Measurements from ENCODE around the gene SPART.
"Not testable (repeated sequence)": the region's sequence is repeated elsewhere in the genome, so short reads cannot be mapped to it uniquely, and the experiment has no call there.

Gene SPART

GRCh38 chr13:36313047-36313969 is 32.9 kb downstream of the SPART start:
- H3K27ac ChIP-seq (ENCODE audit: low read depth, low read length): no peak overlapping the region
- no peaks in the 10 kb centered on the region for H3K36me3 ChIP-seq (ENCODE audit: low read length)
- H3K9me3 ChIP-seq (ENCODE audit: insufficient read depth, low read length): no peaks in the 10 kb centered on the region
- H3K27me3 ChIP-seq (ENCODE audit: low read length): no peaks in the 10 kb centered on the region
- no peaks in the 10 kb centered on the region for H3K79me2 ChIP-seq (ENCODE audit: insufficient read depth, low read length)
- no peak overlapping the region for H3K4me3 ChIP-seq (ENCODE audit: insufficient read depth, low read length, poor library complexity, severe bottlenecking)
- H3K4me2 ChIP-seq (ENCODE audit: low read depth, low read length, poor library complexity, severe bottlenecking): no peak overlapping the region
- H3K9ac ChIP-seq (ENCODE audit: low read length): no peak overlapping the region
- TF ChIP-seq CTCF (IDR thresholded peaks at IDR 0.05; ENCODE audit: insufficient read depth, low read length, poor library complexity, severe bottlenecking) (no peak), EZH2phosphoT487 (conservative IDR thresholded peaks at IDR 0.05; ENCODE audit: low read length) (no peak)
- H3K9me2 ChIP-seq (replicated peaks; ENCODE audit: insufficient read depth, low read length): no peaks in the 10 kb centered on the region
- no peak overlapping the region for H2AFZ ChIP-seq (ENCODE audit: low read depth, low read length, severe bottlenecking)
- no peaks in the 10 kb centered on the region for H3F3A ChIP-seq (ENCODE audit: insufficient read depth)
- H4K20me1 ChIP-seq (ENCODE audit: low read depth, low read length): no peaks in the 10 kb centered on the region

- H3K9me3 ChIP-seq (ENCODE audit: insufficient read depth, low read length): no peaks in the 10 kb centered on the region
- H4K20me1 ChIP-seq (ENCODE audit: low read depth, low read length): no peaks in the 10 kb centered on the region
- no peaks in the 10 kb centered on the region for H3F3A ChIP-seq (ENCODE audit: insufficient read depth)
- H3K27me3 ChIP-seq (ENCODE audit: low read length): no peaks in the 10 kb centered on the region
- no peak overlapping the region for H2AFZ ChIP-seq (ENCODE audit: low read depth, low read length, severe bottlenecking)
- TF ChIP-seq CTCF (IDR thresholded peaks at IDR 0.05; ENCODE audit: insufficient read depth, low read length, poor library complexity, severe bottlenecking) (no peak), EZH2phosphoT487 (conservative IDR thresholded peaks at IDR 0.05; ENCODE audit: low read length) (no peak)
- H3K4me3 ChIP-seq (ENCODE audit: insufficient read depth, low read length, poor library complexity, severe bottlenecking): no peak overlapping the region
- no peak overlapping the region for H3K27ac ChIP-seq (ENCODE audit: low read depth, low read length)
- H3K79me2 ChIP-seq (ENCODE audit: insufficient read depth, low read length): no peaks in the 10 kb centered on the region
- H3K36me3 ChIP-seq (ENCODE audit: low read length): no peaks in the 10 kb centered on the region
- H3K4me2 ChIP-seq (ENCODE audit: low read depth, low read length, poor library complexity, severe bottlenecking): no peak overlapping the region
- no peaks in the 10 kb centered on the region for H3K9me2 ChIP-seq (replicated peaks; ENCODE audit: insufficient read depth, low read length)
- H3K9ac ChIP-seq (ENCODE audit: low read length): no peak overlapping the region
Observed at GRCh38 chr13:36310417-36311108, 35.6 kb downstream of the SPART start.

GRCh38 chr13:36302289-36302688 is 43.9 kb downstream of the SPART start:
- Histone ChIP-seq H3K36me3 (ENCODE audit: low read length) (no peaks in the 10 kb centered on the region), H3K9me2 (replicated peaks; ENCODE audit: insufficient read depth, low read length) (no peaks in the 10 kb centered on the region), H3K27me3 (ENCODE audit: low read length) (no peaks in the 10 kb centered on the region), H4K20me1 (ENCODE audit: low read depth, low read length) (no peaks in the 10 kb centered on the region), H3K9ac (ENCODE audit: low read length) (no peak overlapping the region), H3K4me2 (ENCODE audit: low read depth, low read length, poor library complexity, severe bottlenecking) (no peak overlapping the region), H3F3A (ENCODE audit: insufficient read depth) (no peaks in the 10 kb centered on the region), H3K27ac (ENCODE audit: low read depth, low read length) (no peak overlapping the region), H3K9me3 (ENCODE audit: insufficient read depth, low read length) (no peaks in the 10 kb centered on the region), H2AFZ (ENCODE audit: low read depth, low read length, severe bottlenecking) (no peak overlapping the region), H3K4me3 (ENCODE audit: insufficient read depth, low read length, poor library complexity, severe bottlenecking) (no peak overlapping the region), H3K79me2 (ENCODE audit: insufficient read depth, low read length) (no peaks in the 10 kb centered on the region)
- TF ChIP-seq CTCF (IDR thresholded peaks at IDR 0.05; ENCODE audit: insufficient read depth, low read length, poor library complexity, severe bottlenecking) (no peak), EZH2phosphoT487 (conservative IDR thresholded peaks at IDR 0.05; ENCODE audit: low read length) (no peak)

- not testable (repeated sequence) for H3K9me2 ChIP-seq (replicated peaks; ENCODE audit: insufficient read depth, low read length)
Observed at GRCh38 chr13:36299469-36299868, 46.7 kb downstream of the SPART start.

More at GRCh38 chr13:36299469-36299868, 46.7 kb downstream of the SPART start:
- H3F3A ChIP-seq (ENCODE audit: insufficient read depth); H2AFZ ChIP-seq (ENCODE audit: low read depth, low read length, severe bottlenecking); H4K20me1 ChIP-seq (ENCODE audit: low read depth, low read length); H3K36me3 ChIP-seq (ENCODE audit: low read length); H3K4me3 ChIP-seq (ENCODE audit: insufficient read depth, low read length, poor library complexity, severe bottlenecking); H3K27me3 ChIP-seq (ENCODE audit: low read length); H3K9me3 ChIP-seq (ENCODE audit: insufficient read depth, low read length); H3K27ac ChIP-seq (ENCODE audit: low read depth, low read length); H3K4me2 ChIP-seq (ENCODE audit: low read depth, low read length, poor library complexity, severe bottlenecking); H3K79me2 ChIP-seq (ENCODE audit: insufficient read depth, low read length); H3K9ac ChIP-seq (ENCODE audit: low read length): not testable (repeated sequence)

All from SU-DHL-6 (cell line).